NT2/D1 (cell line): ENCODE data around the gene HOXB8.

Experiments used
- SUZ12 ChIP-seq: IDR thresholded peaks from 2 replicates; pipeline ENCODE4 v1.6.1; 2011; ENCODE audit not compliant: insufficient read length, insufficient read depth; ENCODE audit errors: extremely low read depth
- YY1 ChIP-seq: IDR thresholded peaks from 2 replicates; pipeline ENCODE4 v1.6.1; 2011; ENCODE audit not compliant: insufficient read length, insufficient read depth
- ZNF274 ChIP-seq: IDR thresholded peaks from 2 replicates; pipeline ENCODE4 v1.6.1; 2011; ENCODE audit warnings: mild to moderate bottlenecking, low read depth, low read length

DNA sequence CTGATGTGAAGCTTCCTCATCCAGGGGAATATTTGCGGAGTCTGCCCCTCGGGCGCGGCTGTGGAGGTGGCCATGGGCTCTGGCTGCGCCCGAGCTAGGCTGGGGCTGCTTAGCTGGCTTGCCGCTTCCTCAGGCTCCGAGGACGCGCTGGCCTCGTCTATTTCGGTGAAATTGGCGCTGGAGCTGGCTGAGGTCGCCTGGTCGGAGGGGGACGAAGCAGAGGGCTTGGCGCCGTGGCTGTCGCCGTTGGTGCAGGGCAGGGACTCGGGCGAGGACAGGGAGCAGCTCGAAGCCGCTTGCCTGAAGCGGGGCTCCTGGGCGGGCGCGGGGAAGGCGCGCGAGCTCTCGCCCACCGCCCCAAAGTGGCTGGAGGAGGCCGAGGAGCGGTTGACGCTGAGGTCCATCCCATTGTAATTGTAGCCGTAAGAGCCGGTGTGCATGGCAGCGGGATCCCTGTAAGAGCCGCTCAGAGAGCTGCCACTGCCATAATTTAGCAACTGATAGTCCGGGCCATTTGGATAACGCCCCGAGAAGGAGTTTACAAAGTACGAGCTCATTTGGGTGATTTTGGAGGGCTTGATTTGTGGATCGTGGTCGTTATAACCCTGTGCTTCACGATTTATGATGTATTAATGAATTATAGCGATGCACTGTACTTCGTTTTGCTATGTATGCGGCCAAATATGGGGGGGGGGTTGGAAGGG lies 21.8 kb downstream of the HOXB8 start, which contains the start of gene HOXB5:
- TF ChIP-seq SUZ12, result no peak
- no peak for TF ChIP-seq ZNF274
- no peak for TF ChIP-seq YY1
